ENCODE results near the gene KAT8.
A peak's percentile ranks its signal among the peaks of the same experiment; 100 is the strongest.

The KAT8 gene

GRCh38 chr16:31085411-31085810 lies 32.1 kb upstream of the KAT8 start:
- no peak overlapping the region for H3K9ac ChIP-seq (ENCODE audit: low read depth, low read length)
- peak overlapping the region; percentile 17 for H3K4me2 ChIP-seq (ENCODE audit: low read length)
- peaks cover 53% of the 10 kb centered on the region for H3K36me3 ChIP-seq (ENCODE audit: insufficient read depth, low read length)
- H3K4me1 ChIP-seq (ENCODE audit: control insufficient read depth, insufficient read depth, low read length) = peaks cover 17% of the 10 kb centered on the region
- no peak overlapping the region for H3K4me3 ChIP-seq (ENCODE audit: low read length)
- no peaks in the 10 kb centered on the region for H3K27me3 ChIP-seq (ENCODE audit: control insufficient read depth, insufficient read depth, low read length)
- no peaks in the 10 kb centered on the region for H3K9me3 ChIP-seq (replicated peaks; ENCODE audit: low read length)

GRCh38 chr16:31085873-31086628 lies 31.4 kb upstream of the KAT8 start:
- Histone ChIP-seq H3K4me3 (ENCODE audit: low read length) (no peak overlapping the region), H3K4me1 (ENCODE audit: control insufficient read depth, insufficient read depth, low read length) (peaks cover 22% of the 10 kb centered on the region), H3K4me2 (ENCODE audit: low read length) (peak overlapping the region; percentile 17), H3K27me3 (ENCODE audit: control insufficient read depth, insufficient read depth, low read length) (no peaks in the 10 kb centered on the region), H3K9me3 (replicated peaks; ENCODE audit: low read length) (no peaks in the 10 kb centered on the region), H3K9ac (ENCODE audit: low read depth, low read length) (no peak overlapping the region), H3K36me3 (ENCODE audit: insufficient read depth, low read length) (peaks cover 53% of the 10 kb centered on the region)

GRCh38 chr16:31086629-31086906 lies 30.9 kb upstream of the KAT8 start:
- Histone ChIP-seq H3K27me3 (ENCODE audit: control insufficient read depth, insufficient read depth, low read length) (no peaks in the 10 kb centered on the region), H3K36me3 (ENCODE audit: insufficient read depth, low read length) (peaks cover 52% of the 10 kb centered on the region), H3K4me2 (ENCODE audit: low read length) (no peak overlapping the region), H3K4me3 (ENCODE audit: low read length) (no peak overlapping the region), H3K9me3 (replicated peaks; ENCODE audit: low read length) (no peaks in the 10 kb centered on the region), H3K9ac (ENCODE audit: low read depth, low read length) (no peak overlapping the region), H3K4me1 (ENCODE audit: control insufficient read depth, insufficient read depth, low read length) (peaks cover 22% of the 10 kb centered on the region)

GRCh38 chr16:31087481-31087880 lies 30.0 kb upstream of the KAT8 start:
- H3K4me3 ChIP-seq (ENCODE audit: low read length) = no peak overlapping the region
- no peaks in the 10 kb centered on the region for H3K27me3 ChIP-seq (ENCODE audit: control insufficient read depth, insufficient read depth, low read length)
- no peaks in the 10 kb centered on the region for H3K9me3 ChIP-seq (replicated peaks; ENCODE audit: low read length)
- peaks cover 51% of the 10 kb centered on the region for H3K36me3 ChIP-seq (ENCODE audit: insufficient read depth, low read length)
- no peak overlapping the region for H3K4me2 ChIP-seq (ENCODE audit: low read length)
- H3K9ac ChIP-seq (ENCODE audit: low read depth, low read length) = no peak overlapping the region
- H3K4me1 ChIP-seq (ENCODE audit: control insufficient read depth, insufficient read depth, low read length) = peaks cover 21% of the 10 kb centered on the region

- no peak overlapping the region for H3K4me3 ChIP-seq (ENCODE audit: low read length)
- no peak overlapping the region for H3K4me2 ChIP-seq (ENCODE audit: low read length)
- H3K4me1 ChIP-seq (ENCODE audit: control insufficient read depth, insufficient read depth, low read length) = peaks cover 25% of the 10 kb centered on the region
- peaks cover 52% of the 10 kb centered on the region for H3K36me3 ChIP-seq (ENCODE audit: insufficient read depth, low read length)
- H3K9ac ChIP-seq (ENCODE audit: low read depth, low read length) = no peak overlapping the region
- no peaks in the 10 kb centered on the region for H3K27me3 ChIP-seq (ENCODE audit: control insufficient read depth, insufficient read depth, low read length)
- no peaks in the 10 kb centered on the region for H3K9me3 ChIP-seq (replicated peaks; ENCODE audit: low read length)
Measured at GRCh38 chr16:31087971-31088370, 29.5 kb upstream of the KAT8 start.

DNA sequence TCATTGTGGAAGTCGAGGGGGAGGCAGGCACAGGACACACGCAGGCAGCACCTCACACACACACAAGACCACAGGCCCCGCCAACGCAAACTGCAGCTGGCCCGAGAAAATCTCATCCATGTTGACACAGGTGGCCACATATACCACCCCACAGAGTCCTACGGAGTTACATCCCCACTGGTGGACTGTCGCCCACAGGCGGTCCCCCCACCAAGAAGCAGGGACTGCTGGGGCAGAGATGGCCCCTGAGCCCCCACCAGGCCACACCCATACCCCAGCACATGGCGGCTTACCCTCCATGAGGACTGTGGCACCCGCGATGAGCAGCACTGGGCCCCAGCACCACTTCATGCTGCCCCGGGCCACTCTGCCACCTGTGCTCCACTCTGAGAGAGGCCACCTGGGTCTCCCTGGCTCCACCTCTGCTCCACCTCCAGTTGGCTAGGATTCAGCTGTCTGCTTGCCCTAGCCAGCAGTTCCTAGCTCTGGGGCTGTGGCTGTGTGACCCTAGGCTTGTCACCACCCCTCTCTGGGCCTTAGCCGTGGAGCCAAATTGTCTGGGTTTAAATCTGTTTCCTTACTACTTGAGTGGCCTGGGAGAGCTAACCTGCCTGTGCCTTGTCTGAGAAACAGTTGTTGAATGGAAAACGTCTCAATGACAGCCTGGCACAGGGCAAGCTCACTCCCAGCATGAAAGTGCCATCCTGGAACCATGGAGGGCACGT lies 28.8 kb upstream of the KAT8 start, which contains the start of gene PRSS53:
TSS of gene PRSS53 (minus strand) at position 485 of the 725 bp plus-strand sequence. CDS start at position 351, 134 bp downstream.
- H3K27me3 ChIP-seq (ENCODE audit: control insufficient read depth, insufficient read depth, low read length) = no peaks in the 10 kb centered on the region
- no peak within 1 kb of the TSS for H3K4me3 ChIP-seq (ENCODE audit: low read length)
- peaks cover 25% of the 10 kb centered on the region for H3K4me1 ChIP-seq (ENCODE audit: control insufficient read depth, insufficient read depth, low read length)
- H3K4me2 ChIP-seq (ENCODE audit: low read length) = no peak within 1 kb of the TSS
- no peak within 1 kb of the TSS for H3K9ac ChIP-seq (ENCODE audit: low read depth, low read length)
- H3K36me3 ChIP-seq (ENCODE audit: insufficient read depth, low read length) = peaks cover 49% of the 10 kb centered on the region
- H3K9me3 ChIP-seq (replicated peaks; ENCODE audit: low read length) = no peaks in the 10 kb centered on the region

GRCh38 chr16:31089199-31089598 lies 28.3 kb upstream of the KAT8 start:
- peaks cover 44% of the 10 kb centered on the region for H3K36me3 ChIP-seq (ENCODE audit: insufficient read depth, low read length)
- no peaks in the 10 kb centered on the region for H3K27me3 ChIP-seq (ENCODE audit: control insufficient read depth, insufficient read depth, low read length)
- H3K9ac ChIP-seq (ENCODE audit: low read depth, low read length) = no peak overlapping the region
- H3K4me3 ChIP-seq (ENCODE audit: low read length) = no peak overlapping the region
- H3K9me3 ChIP-seq (replicated peaks; ENCODE audit: low read length) = no peaks in the 10 kb centered on the region
- H3K4me1 ChIP-seq (ENCODE audit: control insufficient read depth, insufficient read depth, low read length) = peaks cover 25% of the 10 kb centered on the region
- H3K4me2 ChIP-seq (ENCODE audit: low read length) = no peak overlapping the region

- no peak overlapping the region for H3K4me2 ChIP-seq (ENCODE audit: low read length)
- H3K4me1 ChIP-seq (ENCODE audit: control insufficient read depth, insufficient read depth, low read length) = peaks cover 21% of the 10 kb centered on the region
- H3K4me3 ChIP-seq (ENCODE audit: low read length) = no peak overlapping the region
- no peaks in the 10 kb centered on the region for H3K9me3 ChIP-seq (replicated peaks; ENCODE audit: low read length)
- no peak overlapping the region for H3K9ac ChIP-seq (ENCODE audit: low read depth, low read length)
- H3K36me3 ChIP-seq (ENCODE audit: insufficient read depth, low read length) = peaks cover 39% of the 10 kb centered on the region
- H3K27me3 ChIP-seq (ENCODE audit: control insufficient read depth, insufficient read depth, low read length) = no peaks in the 10 kb centered on the region
Measured at GRCh38 chr16:31090540-31090939, 26.9 kb upstream of the KAT8 start.

DNA sequence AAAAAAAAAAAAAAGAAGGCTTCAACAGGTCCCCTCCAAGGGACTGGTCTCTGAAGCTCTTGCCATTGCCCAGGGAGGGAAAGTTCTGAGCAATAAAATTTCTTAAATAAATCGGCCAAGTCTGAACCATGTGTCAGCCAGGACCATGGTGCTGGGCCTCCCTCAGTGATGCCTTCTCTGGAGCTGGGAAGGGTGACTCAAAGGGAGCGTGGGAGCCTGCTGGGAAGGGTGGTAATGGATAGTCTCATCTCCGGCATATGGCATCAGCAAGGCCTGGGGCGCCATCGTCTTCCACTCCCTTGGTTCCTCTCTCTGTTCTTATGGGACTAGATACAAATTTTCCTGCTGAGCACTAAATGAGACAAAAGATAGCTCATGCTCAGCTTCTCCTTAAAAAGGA lies 25.1 kb upstream of the KAT8 start:
- no peaks in the 10 kb centered on the region for H3K27me3 ChIP-seq (ENCODE audit: control insufficient read depth, insufficient read depth, low read length)
- H3K36me3 ChIP-seq (ENCODE audit: insufficient read depth, low read length) = peaks cover 35% of the 10 kb centered on the region

GRCh38 chr16:31093132-31093703 lies 24.2 kb upstream of the KAT8 start:
- Histone ChIP-seq H3K4me3 (ENCODE audit: low read length) (peak overlapping the region; percentile 93), H3K4me1 (ENCODE audit: control insufficient read depth, insufficient read depth, low read length) (peaks cover 15% of the 10 kb centered on the region)

More for the DNA sequence above, 25.1 kb upstream of the KAT8 start:
- Histone ChIP-seq H3K4me3 (ENCODE audit: low read length) (no peak overlapping the region), H3K4me2 (ENCODE audit: low read length) (no peak overlapping the region), H3K4me1 (ENCODE audit: control insufficient read depth, insufficient read depth, low read length) (peaks cover 15% of the 10 kb centered on the region), H3K9ac (ENCODE audit: low read depth, low read length) (peak overlapping the region; percentile 5), H3K9me3 (replicated peaks; ENCODE audit: low read length) (no peaks in the 10 kb centered on the region)

DNA sequence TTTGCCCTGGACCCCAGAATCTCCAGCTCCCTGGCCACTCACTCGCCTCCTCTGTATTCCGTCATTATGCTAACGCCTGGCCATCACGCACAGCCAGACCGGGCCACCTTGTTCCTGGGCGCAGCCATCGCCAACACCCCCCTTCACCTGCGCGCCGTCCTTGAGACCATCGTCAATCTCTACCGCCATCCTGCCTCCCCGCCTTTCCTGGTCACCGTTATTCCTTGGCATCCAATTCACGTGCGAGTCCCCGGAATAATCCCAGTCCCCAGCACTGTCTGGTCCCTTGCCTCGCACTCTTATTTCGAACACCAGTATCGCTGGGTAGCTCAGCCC lies 23.4 kb upstream of the KAT8 start:
- H3K4me2 ChIP-seq (ENCODE audit: low read length) = peak overlapping the region; percentile 93
- H3K9me3 ChIP-seq (replicated peaks; ENCODE audit: low read length) = no peaks in the 10 kb centered on the region
- peak overlapping the region; percentile 88 for H3K9ac ChIP-seq (ENCODE audit: low read depth, low read length)
- H3K36me3 ChIP-seq (ENCODE audit: insufficient read depth, low read length) = peaks cover 21% of the 10 kb centered on the region
- peaks cover 15% of the 10 kb centered on the region for H3K4me1 ChIP-seq (ENCODE audit: control insufficient read depth, insufficient read depth, low read length)
- H3K27me3 ChIP-seq (ENCODE audit: control insufficient read depth, insufficient read depth, low read length) = no peaks in the 10 kb centered on the region
- peak overlapping the region; percentile 93 for H3K4me3 ChIP-seq (ENCODE audit: low read length)

More at GRCh38 chr16:31093132-31093703, 24.2 kb upstream of the KAT8 start:
- peak overlapping the region; percentile 93 for H3K4me2 ChIP-seq (ENCODE audit: low read length)
- H3K9ac ChIP-seq (ENCODE audit: low read depth, low read length) = peak overlapping the region; percentile 88
- H3K36me3 ChIP-seq (ENCODE audit: insufficient read depth, low read length) = peaks cover 28% of the 10 kb centered on the region
- H3K9me3 ChIP-seq (replicated peaks; ENCODE audit: low read length) = no peaks in the 10 kb centered on the region
- no peaks in the 10 kb centered on the region for H3K27me3 ChIP-seq (ENCODE audit: control insufficient read depth, insufficient read depth, low read length)
